MM.1S (cell line): ENCODE data around the gene DOCK11.
"Not testable (repeated sequence)": the region's sequence is repeated elsewhere in the genome, so short reads cannot be mapped to it uniquely, and the experiment has no call there.

Source experiments
- DNase-seq: peaks from one replicate; pipeline ENCODE4 v3.0.0-alpha.2; 2015
- H2AFZ ChIP-seq: fragments of 300-600 bp; sonication (generic); 2 replicates; pipeline ENCODE4 v1.6.0; 2016; ENCODE audit warnings: antibody characterized with exemption, low read length
- H3F3A ChIP-seq: fragments of 300-600 bp; sonication (generic); 2 replicates; pipeline ENCODE4 v1.6.1; 2016; ENCODE audit warnings: mild to moderate bottlenecking, antibody characterized with exemption, low read length, moderate library complexity, mixed read lengths; ENCODE audit not compliant: insufficient read depth
- H3K27ac ChIP-seq: fragments of 300-600 bp; sonication (generic); 2 replicates; pipeline ENCODE4 v1.5.1; 2016; ENCODE audit warnings: mild to moderate bottlenecking, low read length
- H3K27me3 ChIP-seq: fragments of 300-600 bp; sonication (generic); replicated peaks from 2 replicates; pipeline ENCODE4 v1.6.0; 2016; ENCODE audit warnings: low read length; ENCODE audit not compliant: insufficient read depth
- H3K36me3 ChIP-seq: fragments of 300-600 bp; sonication (generic); replicated peaks from 2 replicates; pipeline ENCODE4 v1.6.1; 2016; ENCODE audit warnings: mild to moderate bottlenecking, low read length, mixed read lengths; ENCODE audit not compliant: insufficient read depth
- H3K4me1 ChIP-seq: fragments of 300-600 bp; sonication (generic); 2 replicates; pipeline ENCODE4 v1.6.1; 2016; ENCODE audit warnings: low read length, mixed read lengths
- H3K4me2 ChIP-seq: fragments of 300-600 bp; sonication (generic); 2 replicates; pipeline ENCODE4 v1.6.0; 2016; ENCODE audit warnings: low read depth, low read length
- H3K4me3 ChIP-seq: fragments of 300-600 bp; sonication (generic); 2 replicates; pipeline ENCODE4 v1.5.1; 2016; ENCODE audit warnings: low read length, mixed read lengths
- H3K79me2 ChIP-seq: fragments of 300-600 bp; sonication (generic); 2 replicates; pipeline ENCODE4 v1.6.1; 2016; ENCODE audit warnings: mixed run types, low read length, mixed read lengths
- H3K9ac ChIP-seq: fragments of 300-600 bp; sonication (generic); 2 replicates; pipeline ENCODE4 v1.6.1; 2016; ENCODE audit warnings: low read length, mixed read lengths
- H3K9me2 ChIP-seq: fragments of 300-600 bp; sonication (generic); replicated peaks from 2 replicates; pipeline ENCODE4 v1.6.1; 2016; ENCODE audit warnings: mild to moderate bottlenecking, low read length, mixed read lengths; ENCODE audit not compliant: insufficient read depth
- H3K9me3 ChIP-seq: fragments of 300-600 bp; sonication (generic); replicated peaks from 2 replicates; pipeline ENCODE4 v1.6.1; 2016; ENCODE audit warnings: mild to moderate bottlenecking, low read length, mixed read lengths; ENCODE audit not compliant: insufficient read depth
- H4K20me1 ChIP-seq: fragments of 300-600 bp; sonication (generic); 2 replicates; pipeline ENCODE4 v1.6.1; 2016; ENCODE audit warnings: mild to moderate bottlenecking, low read length, moderate library complexity, mixed read lengths; ENCODE audit not compliant: insufficient read depth
- CTCF ChIP-seq: fragments of 300-600 bp; sonication (generic); IDR thresholded peaks from 2 replicates; pipeline ENCODE4 v1.5.1; 2016; ENCODE audit warnings: antibody characterized with exemption, low read length, mixed read lengths
- EZH2 ChIP-seq: fragments of 300-600 bp; sonication (generic); optimal IDR thresholded peaks from 2 replicates; pipeline ENCODE3; 2017; ENCODE audit warnings: low read depth, mild to moderate bottlenecking, antibody characterized with exemption, low read length, mixed read lengths
- EZH2phosphoT487 ChIP-seq: fragments of 300-600 bp; sonication (generic); IDR thresholded peaks from 2 replicates; pipeline ENCODE4 v1.6.1; 2018; ENCODE audit warnings: antibody characterized with exemption, low read length

DOCK11 gene

GRCh38 chrX:118702741-118703140 lies 207.1 kb downstream of the DOCK11 start:
- DNase-seq, result no peak
- TF ChIP-seq CTCF, result no peak
- TF ChIP-seq EZH2, result no peak
- no peak for TF ChIP-seq EZH2phosphoT487
- no peak overlapping the region for H3K27ac ChIP-seq

DNA sequence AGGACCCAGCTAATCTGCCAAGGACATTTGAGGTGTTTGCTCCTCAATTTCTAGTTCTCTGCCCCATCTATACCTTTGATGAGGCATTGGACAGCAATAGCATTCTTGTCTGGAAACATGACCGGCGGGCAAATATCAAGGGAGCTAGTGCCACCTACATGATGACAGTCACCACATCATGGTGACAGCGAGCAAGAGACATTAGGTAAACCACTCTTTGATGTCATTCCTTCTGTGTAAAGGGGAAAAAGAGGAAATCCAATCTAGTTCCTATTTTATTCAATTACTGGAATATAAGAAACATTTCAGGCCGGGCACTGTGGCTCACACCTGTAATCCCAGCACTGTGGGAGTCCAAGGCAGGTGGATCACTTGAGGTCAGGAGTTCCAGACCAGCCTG lies 211.1 kb downstream of the DOCK11 start:
- H3K4me2 ChIP-seq, result no peak overlapping the region
- H3K9ac ChIP-seq, result no peak overlapping the region
- no peak overlapping the region for H3K4me3 ChIP-seq
- no peaks in the 10 kb centered on the region for H3K27me3 ChIP-seq
- TF ChIP-seq CTCF, result no peak
- no peak for TF ChIP-seq EZH2phosphoT487
- no peak for TF ChIP-seq EZH2
- no peaks in the 10 kb centered on the region for H3K36me3 ChIP-seq
- no peak overlapping the region for H2AFZ ChIP-seq
- H3K9me2 ChIP-seq, result no peaks in the 10 kb centered on the region
- H3K4me1 ChIP-seq, result no peaks in the 10 kb centered on the region
- no peak overlapping the region for H3K27ac ChIP-seq
- no peak for DNase-seq
- H3F3A ChIP-seq, result no peaks in the 10 kb centered on the region
- no peaks in the 10 kb centered on the region for H4K20me1 ChIP-seq
- no peaks in the 10 kb centered on the region for H3K9me3 ChIP-seq
- no peaks in the 10 kb centered on the region for H3K79me2 ChIP-seq

More at GRCh38 chrX:118702741-118703140, 207.1 kb downstream of the DOCK11 start:
- Histone ChIP-seq H3K9me2 (no peaks in the 10 kb centered on the region), H3K4me3 (no peak overlapping the region), H3F3A (no peaks in the 10 kb centered on the region), H3K9ac (no peak overlapping the region), H3K9me3 (no peaks in the 10 kb centered on the region), H4K20me1 (no peaks in the 10 kb centered on the region), H3K27me3 (no peaks in the 10 kb centered on the region), H3K4me2 (no peak overlapping the region), H3K79me2 (no peaks in the 10 kb centered on the region), H2AFZ (no peak overlapping the region), H3K4me1 (no peaks in the 10 kb centered on the region), H3K36me3 (no peaks in the 10 kb centered on the region)

DNA sequence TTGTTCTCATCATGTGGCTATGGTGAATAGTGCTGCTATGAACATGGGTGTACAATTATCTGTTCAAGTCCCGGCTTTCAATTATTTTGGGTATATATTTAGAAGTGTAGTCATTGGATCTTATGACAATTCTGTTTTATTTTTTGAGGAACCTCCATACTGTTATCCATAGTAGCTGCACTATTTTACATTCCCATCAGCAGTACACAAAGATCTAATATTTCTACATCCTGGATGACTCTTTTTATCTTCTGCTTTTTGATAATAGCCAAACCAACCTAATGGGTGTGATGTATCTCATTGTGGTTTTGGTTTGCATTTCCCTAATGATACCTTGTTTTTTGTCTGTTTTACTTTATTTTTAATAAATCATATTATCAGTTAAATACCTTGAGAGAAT lies 218.9 kb downstream of the DOCK11 start:
- no peaks in the 10 kb centered on the region for H3K27me3 ChIP-seq
- H3F3A ChIP-seq, result no peaks in the 10 kb centered on the region
- H4K20me1 ChIP-seq, result no peaks in the 10 kb centered on the region
- H3K4me3 ChIP-seq, result no peak overlapping the region
- H3K9me2 ChIP-seq, result no peaks in the 10 kb centered on the region
- no peaks in the 10 kb centered on the region for H3K9me3 ChIP-seq
- DNase-seq, result no peak
- H3K4me1 ChIP-seq, result no peaks in the 10 kb centered on the region
- H3K27ac ChIP-seq, result no peak overlapping the region
- H3K79me2 ChIP-seq, result no peaks in the 10 kb centered on the region
- H3K36me3 ChIP-seq, result no peaks in the 10 kb centered on the region
- H3K9ac ChIP-seq, result no peak overlapping the region
- H3K4me2 ChIP-seq, result no peak overlapping the region
- H2AFZ ChIP-seq, result no peak overlapping the region
- TF ChIP-seq CTCF (no peak), EZH2phosphoT487 (no peak), EZH2 (no peak)

DNA sequence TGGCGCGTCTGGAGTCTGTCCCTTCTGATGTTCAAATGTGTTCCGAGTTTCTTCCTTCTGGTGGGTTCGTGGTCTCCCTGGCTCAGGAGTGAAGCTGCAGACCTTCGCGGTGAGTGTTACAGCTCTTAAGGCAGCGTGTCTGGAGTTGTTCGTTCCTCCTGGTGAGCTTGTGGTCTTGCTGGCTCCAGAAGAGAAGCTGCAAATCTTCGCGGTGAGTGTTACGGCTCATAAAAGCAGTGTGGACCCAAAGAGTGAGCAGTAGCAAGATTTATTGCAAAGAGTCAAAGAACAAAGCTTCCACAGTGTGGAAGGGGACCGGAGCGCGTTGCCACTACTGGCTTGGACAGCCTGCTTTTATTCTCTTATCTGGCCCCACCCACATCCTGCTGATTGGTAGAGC lies 220.3 kb downstream of the DOCK11 start:
- not testable (repeated sequence) for H3K9me3 ChIP-seq, H3K79me2 ChIP-seq, H2AFZ ChIP-seq, H3K4me1 ChIP-seq, H3K9me2 ChIP-seq, H3K27ac ChIP-seq, H3K36me3 ChIP-seq, H3K4me2 ChIP-seq, H3F3A ChIP-seq, DNase-seq, H3K9ac ChIP-seq, H3K27me3 ChIP-seq, H4K20me1 ChIP-seq, H3K4me3 ChIP-seq

GRCh38 chrX:118716833-118717232 lies 221.2 kb downstream of the DOCK11 start:
- not testable (repeated sequence) for H3K9ac ChIP-seq, H3F3A ChIP-seq, H4K20me1 ChIP-seq, H3K36me3 ChIP-seq, H3K79me2 ChIP-seq, DNase-seq, H3K4me3 ChIP-seq, H2AFZ ChIP-seq, H3K27me3 ChIP-seq, H3K9me3 ChIP-seq, H3K4me1 ChIP-seq, H3K4me2 ChIP-seq, H3K9me2 ChIP-seq, H3K27ac ChIP-seq
